OCI-LY1 (cell line): ENCODE data around the gene ADCK1.

ENCODE experiments used
- H2AFZ ChIP-seq: fragments of 200-600 bp; sonication (generic), shearing (Covaris generic); 2 replicates; pipeline ENCODE4 v1.6.0; 2014; ENCODE audit warnings: antibody characterized with exemption, mild to moderate bottlenecking, low read length
- H3F3A ChIP-seq: fragments of 200-600 bp; sonication (generic), shearing (Covaris generic); 2 replicates; pipeline ENCODE4 v1.6.0; 2014; ENCODE audit warnings: mild to moderate bottlenecking, antibody characterized with exemption, low read length, moderate library complexity; ENCODE audit not compliant: insufficient read depth
- H3K27ac ChIP-seq: fragments of 200-600 bp; sonication (generic); 2 replicates; pipeline ENCODE4 v1.5.1; 2014; ENCODE audit warnings: low read length, mixed run types, mild to moderate bottlenecking, low read depth; ENCODE audit not compliant: poor library complexity, severe bottlenecking
- H3K27me3 ChIP-seq: fragments of 200-600 bp; sonication (generic); 2 replicates; pipeline ENCODE4 v1.6.0; 2014; ENCODE audit warnings: antibody characterized with exemption, mild to moderate bottlenecking, low read length, moderate library complexity; ENCODE audit not compliant: insufficient read depth
- H3K36me3 ChIP-seq: fragments of 200-600 bp; sonication (generic); 2 replicates; pipeline ENCODE4 v1.6.1; 2014; ENCODE audit warnings: mild to moderate bottlenecking, antibody characterized with exemption, low read length, moderate library complexity, mixed read lengths; ENCODE audit not compliant: insufficient read depth
- H3K4me1 ChIP-seq: fragments of 200-600 bp; sonication (generic); 2 replicates; pipeline ENCODE4 v1.5.1; 2014; ENCODE audit warnings: mild to moderate bottlenecking, low read length, moderate library complexity; ENCODE audit not compliant: insufficient read depth, severe bottlenecking
- H3K4me2 ChIP-seq: fragments of 200-600 bp; sonication (generic), shearing (Covaris generic); 2 replicates; pipeline ENCODE4 v1.6.1; 2014; ENCODE audit warnings: low read length
- H3K4me3 ChIP-seq: fragments of 200-600 bp; sonication (generic); 2 replicates; pipeline ENCODE4 v1.5.1; 2014; ENCODE audit warnings: low read length, low read depth, mild to moderate bottlenecking, mixed read lengths; ENCODE audit not compliant: poor library complexity, severe bottlenecking
- H3K79me2 ChIP-seq: fragments of 200-600 bp; shearing (Covaris generic); 2 replicates; pipeline ENCODE4 v1.6.1; 2016; ENCODE audit warnings: mixed run types, low read length, mixed read lengths; ENCODE audit not compliant: insufficient read depth
- H3K9ac ChIP-seq: fragments of 200-600 bp; sonication (generic), shearing (Covaris generic); 2 replicates; pipeline ENCODE4 v1.6.1; 2014; ENCODE audit warnings: mild to moderate bottlenecking, low read length, mixed read lengths
- H3K9me2 ChIP-seq: fragments of 200-600 bp; sonication (generic), shearing (Covaris generic); 2 replicates; pipeline ENCODE4 v1.6.1; 2014; ENCODE audit warnings: low read depth, mild to moderate bottlenecking, low read length, mixed read lengths
- H3K9me3 ChIP-seq: fragments of 200-600 bp; shearing (Covaris generic); 2 replicates; pipeline ENCODE4 v1.6.1; 2014; ENCODE audit warnings: low read length, mixed read lengths
- H4K20me1 ChIP-seq: fragments of 200-600 bp; sonication (generic), shearing (Covaris generic); 2 replicates; pipeline ENCODE4 v1.6.0; 2016; ENCODE audit warnings: mild to moderate bottlenecking, low read length; ENCODE audit not compliant: insufficient read depth
- EZH2 ChIP-seq: fragments of 200-600 bp; sonication (generic), shearing (Covaris generic); IDR thresholded peaks from 2 replicates; pipeline ENCODE4 v1.8.0; 2017; ENCODE audit warnings: borderline replicate concordance, mixed run types, mild to moderate bottlenecking, antibody characterized with exemption, low read length, moderate library complexity, mixed read lengths
- TF ChIP-seq, protein P1 (sequence below): fragments of 200-600 bp; sonication (generic), shearing (Covaris generic); IDR thresholded peaks from 2 replicates; pipeline ENCODE4 v1.5.1; 2017; ENCODE audit warnings: mild to moderate bottlenecking, antibody characterized with exemption, low read length, moderate library complexity, mixed read lengths

Gene ADCK1

DNA sequence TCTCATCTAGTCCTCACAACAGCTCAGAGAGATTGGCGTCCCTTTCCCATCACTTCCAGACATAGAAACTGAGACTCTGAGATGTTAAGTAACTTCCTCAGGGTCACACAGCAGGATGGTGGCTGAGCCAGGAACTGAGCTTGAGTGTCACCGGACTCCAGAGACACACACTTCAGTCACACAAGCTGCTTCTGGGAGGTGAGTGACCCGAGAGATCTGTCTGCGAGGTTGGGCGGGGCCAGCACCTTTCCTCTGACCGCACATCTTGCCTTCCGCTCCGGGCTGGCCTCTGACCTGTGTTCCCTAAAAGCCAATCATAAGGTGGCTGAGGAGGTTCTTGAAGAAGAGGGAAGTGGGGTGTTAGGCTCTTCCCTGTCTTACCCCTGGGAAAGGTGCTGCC, 72.2 kb downstream of the ADCK1 start:
- Histone ChIP-seq H3K9me3 (no peaks in the 10 kb centered on the region), H3K4me1 (no peaks in the 10 kb centered on the region), H2AFZ (no peak overlapping the region), H3K36me3 (no peaks in the 10 kb centered on the region; the same call in 1 of the 2 replicates), H3K9ac (no peak overlapping the region), H3K27ac (no peak overlapping the region), H3K27me3 (no peaks in the 10 kb centered on the region), H3K4me3 (no peak overlapping the region), H4K20me1 (no peaks in the 10 kb centered on the region), H3K79me2 (no peaks in the 10 kb centered on the region), H3K9me2 (no peaks in the 10 kb centered on the region), H3F3A (no peaks in the 10 kb centered on the region), H3K4me2 (no peak overlapping the region)
- no peak for TF ChIP-seq EZH2

DNA sequence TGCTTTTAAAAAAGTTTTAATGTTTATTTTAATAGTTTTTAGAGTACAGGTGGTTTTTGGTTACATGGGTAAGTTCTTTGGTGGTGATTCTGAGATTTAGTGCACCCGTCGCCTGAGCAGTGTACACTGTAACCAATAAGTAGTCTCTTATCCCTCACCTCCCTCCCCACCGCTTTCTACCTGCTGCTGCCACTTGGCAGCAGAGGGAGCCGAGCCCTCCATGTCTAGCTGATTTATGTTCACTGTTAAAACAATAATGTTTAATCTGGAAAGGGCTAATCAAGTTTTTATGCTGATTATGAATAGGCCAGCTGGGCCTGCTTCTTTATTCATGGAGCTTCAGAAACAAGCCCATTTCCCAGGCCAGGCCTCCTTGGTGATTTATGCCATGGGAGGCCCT, 73.1 kb downstream of the ADCK1 start:
- Histone ChIP-seq H3K4me3 (no peak overlapping the region), H3K9me3 (no peaks in the 10 kb centered on the region)
- TF ChIP-seq EZH2: no peak
- TF ChIP-seq, protein P1, sequence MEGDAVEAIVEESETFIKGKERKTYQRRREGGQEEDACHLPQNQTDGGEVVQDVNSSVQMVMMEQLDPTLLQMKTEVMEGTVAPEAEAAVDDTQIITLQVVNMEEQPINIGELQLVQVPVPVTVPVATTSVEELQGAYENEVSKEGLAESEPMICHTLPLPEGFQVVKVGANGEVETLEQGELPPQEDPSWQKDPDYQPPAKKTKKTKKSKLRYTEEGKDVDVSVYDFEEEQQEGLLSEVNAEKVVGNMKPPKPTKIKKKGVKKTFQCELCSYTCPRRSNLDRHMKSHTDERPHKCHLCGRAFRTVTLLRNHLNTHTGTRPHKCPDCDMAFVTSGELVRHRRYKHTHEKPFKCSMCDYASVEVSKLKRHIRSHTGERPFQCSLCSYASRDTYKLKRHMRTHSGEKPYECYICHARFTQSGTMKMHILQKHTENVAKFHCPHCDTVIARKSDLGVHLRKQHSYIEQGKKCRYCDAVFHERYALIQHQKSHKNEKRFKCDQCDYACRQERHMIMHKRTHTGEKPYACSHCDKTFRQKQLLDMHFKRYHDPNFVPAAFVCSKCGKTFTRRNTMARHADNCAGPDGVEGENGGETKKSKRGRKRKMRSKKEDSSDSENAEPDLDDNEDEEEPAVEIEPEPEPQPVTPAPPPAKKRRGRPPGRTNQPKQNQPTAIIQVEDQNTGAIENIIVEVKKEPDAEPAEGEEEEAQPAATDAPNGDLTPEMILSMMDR: no peak

DNA sequence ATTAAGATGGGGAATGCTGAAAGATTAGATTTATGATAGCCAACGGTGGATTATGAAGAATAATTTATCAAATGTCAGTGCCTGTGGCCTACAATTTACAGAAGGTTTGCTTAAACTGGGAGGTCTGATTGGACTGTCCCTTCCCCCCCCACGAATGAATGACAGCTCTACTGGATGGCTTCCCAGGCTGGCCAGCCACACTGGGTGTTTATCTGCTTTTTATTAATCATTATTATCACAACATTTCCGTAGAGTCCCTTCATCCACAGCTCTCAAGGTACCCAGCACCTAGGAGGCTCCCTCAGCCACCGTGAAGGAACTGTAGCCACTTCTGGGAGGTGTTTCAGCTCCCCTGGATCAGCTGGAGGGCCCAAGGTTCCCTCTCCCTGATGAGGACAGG, 78.9 kb downstream of the ADCK1 start:
- no peaks in the 10 kb centered on the region for H3K27me3 ChIP-seq

More for the DNA sequence above, 73.1 kb downstream of the ADCK1 start:
- Histone ChIP-seq H2AFZ (no peak overlapping the region), H3K27ac (no peak overlapping the region), H3K4me2 (no peak overlapping the region), H3K36me3 (no peaks in the 10 kb centered on the region; the same call in 1 of the 2 replicates), H3K4me1 (no peaks in the 10 kb centered on the region), H3K9ac (no peak overlapping the region), H3F3A (no peaks in the 10 kb centered on the region), H3K27me3 (no peaks in the 10 kb centered on the region), H3K9me2 (no peaks in the 10 kb centered on the region), H3K79me2 (no peaks in the 10 kb centered on the region), H4K20me1 (no peaks in the 10 kb centered on the region)

DNA sequence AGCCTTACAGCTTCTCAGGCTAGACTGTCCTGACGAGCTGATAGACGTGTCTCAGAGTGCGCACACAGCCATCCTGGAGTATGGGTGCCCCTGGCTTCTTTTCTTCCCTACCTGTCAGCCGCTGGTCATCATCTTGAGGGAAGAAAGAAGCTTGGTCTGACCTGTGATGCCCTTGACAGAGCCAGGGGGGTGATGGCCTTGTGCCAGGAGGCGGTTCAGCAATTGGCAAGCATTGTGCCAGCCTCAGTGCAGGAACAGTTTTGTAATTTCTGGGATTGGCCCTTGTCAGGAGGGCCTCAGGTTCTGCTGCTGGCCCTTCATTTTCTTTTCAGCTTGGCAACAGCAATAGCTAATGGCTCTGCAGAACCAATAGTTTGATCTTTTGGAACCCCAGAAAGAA, 80.1 kb downstream of the ADCK1 start:
- Histone ChIP-seq H3K9me2 (no peaks in the 10 kb centered on the region), H3K9ac (no peak overlapping the region), H3F3A (no peaks in the 10 kb centered on the region), H3K4me1 (no peaks in the 10 kb centered on the region), H3K4me2 (no peak overlapping the region), H3K4me3 (no peak overlapping the region), H2AFZ (no peak overlapping the region), H4K20me1 (no peaks in the 10 kb centered on the region), H3K27me3 (no peaks in the 10 kb centered on the region), H3K9me3 (no peaks in the 10 kb centered on the region), H3K36me3 (no peaks in the 10 kb centered on the region), H3K79me2 (no peaks in the 10 kb centered on the region), H3K27ac (no peak overlapping the region)
- TF ChIP-seq EZH2: no peak
- TF ChIP-seq, protein P1: no peak

More for the DNA sequence above, 78.9 kb downstream of the ADCK1 start:
- no peaks in the 10 kb centered on the region; the same call in 1 of the 2 replicates for H3K36me3 ChIP-seq
- H4K20me1 ChIP-seq: no peaks in the 10 kb centered on the region
- no peak overlapping the region for H3K4me2 ChIP-seq
- H3F3A ChIP-seq: no peaks in the 10 kb centered on the region
- no peaks in the 10 kb centered on the region for H3K9me2 ChIP-seq
- H3K4me3 ChIP-seq: no peak overlapping the region
- no peak overlapping the region for H3K9ac ChIP-seq
- no peaks in the 10 kb centered on the region for H3K9me3 ChIP-seq
- no peaks in the 10 kb centered on the region for H3K79me2 ChIP-seq
- TF ChIP-seq, protein P1: no peak
- no peak for TF ChIP-seq EZH2
- H3K27ac ChIP-seq: no peak overlapping the region
- no peak overlapping the region for H2AFZ ChIP-seq
- no peaks in the 10 kb centered on the region for H3K4me1 ChIP-seq
